ELR (cell line): Measurements from ENCODE around the gene PCDH8.
"Not testable (repeated sequence)": the region's sequence is repeated elsewhere in the genome, so short reads cannot be mapped to it uniquely, and the experiment has no call there.

ENCODE experiments used
- DNase-seq: peaks from one replicate; pipeline ENCODE4 v3.0.0-alpha.2; 2015; ENCODE audit warnings: low read depth

PCDH8 gene

GRCh38 chr13:52850072-52850395 lies 1.6 kb upstream of the PCDH8 start:
- DNase-seq, result no peak

DNA sequence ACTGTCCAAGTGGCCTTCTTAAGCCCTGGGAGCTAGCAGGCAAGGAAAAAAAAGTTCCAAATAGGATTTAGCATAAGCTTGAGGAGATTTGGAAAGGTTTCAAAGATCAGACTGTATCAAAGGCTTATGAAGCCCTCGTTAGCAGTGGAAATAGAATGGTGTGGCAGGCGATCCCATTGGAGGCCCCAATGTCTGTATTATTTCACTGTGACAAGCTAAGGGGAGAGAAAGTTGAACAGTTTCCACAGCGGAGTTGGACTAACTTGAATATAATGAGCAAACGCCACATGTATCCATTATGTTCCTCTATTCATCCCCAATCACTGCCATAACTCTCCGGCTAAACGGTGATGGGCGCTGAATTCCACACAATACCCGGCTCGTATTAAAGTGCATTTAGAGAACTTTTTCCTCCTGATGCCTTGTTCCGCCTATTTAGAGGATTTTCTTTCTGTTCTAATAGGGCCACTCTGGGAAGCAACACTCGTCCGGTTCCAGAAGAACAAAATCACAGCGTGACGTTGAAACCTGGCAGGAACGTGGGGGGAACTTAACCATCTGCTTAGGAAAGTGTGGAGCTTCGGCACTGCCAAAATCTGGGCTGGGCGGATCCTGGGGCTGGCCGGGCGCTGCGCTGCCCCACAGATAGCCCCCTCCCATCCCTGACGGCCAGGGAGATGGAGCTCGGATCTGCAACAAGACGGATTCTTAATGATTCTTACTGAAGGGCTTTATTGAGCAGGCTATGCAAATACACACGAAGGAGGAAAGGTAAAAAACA lies 1.0 kb upstream of the PCDH8 start:
- DNase-seq, result no peak

DNA sequence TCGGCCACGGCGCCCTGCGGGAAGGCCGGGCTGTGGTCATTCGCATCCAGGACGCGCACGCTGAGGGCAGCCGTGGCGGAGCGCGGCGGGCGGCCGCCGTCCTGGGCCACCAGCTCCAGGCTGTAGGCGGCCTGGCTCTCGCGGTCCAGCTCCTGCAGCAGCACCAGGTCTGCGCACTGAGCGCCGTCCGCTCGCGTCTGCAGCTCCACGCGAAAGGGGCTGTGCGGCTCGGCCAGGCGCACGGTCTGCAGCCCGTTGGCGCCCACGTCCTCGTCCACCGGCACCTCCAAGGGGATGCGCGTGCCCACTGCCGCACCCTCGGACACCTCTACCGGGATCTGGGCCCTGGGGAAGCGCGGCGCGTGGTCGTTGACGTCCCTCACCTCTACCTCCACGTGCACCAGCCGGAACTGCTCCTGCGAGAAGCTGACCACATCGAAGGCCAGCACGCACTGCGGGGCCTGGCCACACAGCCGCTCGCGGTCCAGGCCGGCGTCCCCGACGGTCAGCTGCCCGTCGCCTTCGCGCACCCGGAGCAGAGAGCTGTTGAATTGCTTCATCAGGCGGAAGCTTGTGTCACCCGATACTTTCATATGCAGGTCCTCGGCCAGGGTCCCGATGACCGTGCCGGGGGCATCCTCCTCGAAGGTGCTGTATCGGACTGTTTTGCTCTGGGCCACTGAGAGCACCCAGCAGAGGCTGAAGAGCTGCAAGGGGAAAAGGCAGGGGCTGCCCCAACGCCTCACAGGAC lies 583 bp downstream of the PCDH8 start:
- DNase-seq, result no peak

DNA sequence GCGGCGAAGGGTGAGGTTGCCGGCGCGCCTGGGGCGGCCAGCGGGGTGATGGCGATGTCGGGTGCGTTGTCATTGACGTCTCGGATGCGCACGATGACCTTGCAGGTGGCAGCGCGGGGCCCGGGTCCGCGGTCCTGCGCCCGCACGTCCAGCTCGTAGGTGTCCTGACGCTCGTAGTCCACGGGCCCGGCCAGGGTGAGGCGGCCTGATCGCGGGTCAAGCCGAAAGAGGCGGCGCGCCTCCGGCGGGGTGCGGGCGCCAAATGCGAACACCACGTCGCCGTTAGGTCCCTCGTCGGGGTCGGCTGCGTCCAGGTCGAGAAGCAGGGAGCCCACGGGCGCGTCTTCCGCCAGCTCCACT lies 1.1 kb downstream of the PCDH8 start:
- DNase-seq, result no peak

- no peak for DNase-seq
These were observed 1.7 kb downstream of the PCDH8 start for GRCh38 chr13:52846567-52847321.

DNA sequence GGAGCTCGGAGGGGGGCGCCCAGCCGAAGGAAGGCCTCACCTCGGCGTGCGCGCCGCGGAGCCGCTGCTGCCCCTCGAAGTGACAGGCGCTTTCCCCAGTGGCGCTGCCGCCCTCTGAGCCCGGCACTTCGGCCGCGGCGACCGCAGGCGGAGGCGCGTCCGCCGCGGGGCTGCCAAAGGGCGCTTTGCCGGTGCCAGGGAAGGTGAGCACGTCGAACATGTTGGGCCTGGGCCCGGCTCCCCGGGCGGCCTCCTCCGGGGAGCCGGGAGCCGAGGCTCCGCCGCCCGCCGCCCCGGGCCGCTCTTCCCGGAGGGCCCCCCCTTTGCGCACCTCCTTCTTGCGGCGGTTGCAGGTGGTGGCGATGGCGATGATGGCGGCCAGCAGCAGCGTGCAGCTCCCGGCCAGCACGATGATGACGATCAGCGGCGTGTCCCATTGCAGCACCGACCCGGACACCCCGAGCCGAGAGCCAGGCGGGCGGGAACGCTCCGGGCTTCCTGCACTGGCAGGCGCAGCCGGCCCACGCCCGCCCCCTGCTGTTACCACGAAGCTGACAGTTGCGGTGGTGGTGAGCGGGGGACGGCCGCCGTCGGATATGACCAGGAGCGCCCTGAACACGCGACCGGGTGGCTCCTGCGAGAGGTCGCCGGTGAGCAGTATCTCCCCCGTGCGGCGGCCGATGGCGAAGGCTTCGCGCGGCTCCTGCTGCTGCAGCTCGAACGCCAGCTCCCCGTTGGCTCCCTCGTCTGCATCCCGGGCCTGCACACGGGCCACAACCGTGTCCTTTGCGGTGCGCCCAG lies 2.5 kb downstream of the PCDH8 start:
- no peak for DNase-seq

DNA sequence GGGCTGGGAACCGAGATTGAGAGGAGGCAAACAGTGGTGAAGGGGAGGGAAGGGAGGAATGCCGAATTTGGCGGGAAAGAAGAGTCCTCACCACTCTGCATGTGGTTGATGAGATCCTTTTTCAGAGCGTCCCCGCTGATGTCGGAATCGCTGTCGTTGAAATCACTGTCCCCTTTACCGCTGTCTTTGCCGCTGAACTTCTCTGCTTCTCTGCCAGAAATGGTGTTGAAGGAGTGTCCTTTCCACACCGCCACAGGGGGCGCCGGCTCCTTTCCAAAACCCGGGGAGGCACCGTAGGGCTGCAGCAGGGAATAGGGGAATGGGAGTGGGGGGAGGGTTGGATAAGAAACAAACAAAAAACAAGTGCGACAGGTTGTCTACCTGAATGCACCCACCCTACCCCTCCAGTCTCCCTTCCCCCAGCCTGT lies 3.1 kb downstream of the PCDH8 start:
- DNase-seq, result no peak

DNA sequence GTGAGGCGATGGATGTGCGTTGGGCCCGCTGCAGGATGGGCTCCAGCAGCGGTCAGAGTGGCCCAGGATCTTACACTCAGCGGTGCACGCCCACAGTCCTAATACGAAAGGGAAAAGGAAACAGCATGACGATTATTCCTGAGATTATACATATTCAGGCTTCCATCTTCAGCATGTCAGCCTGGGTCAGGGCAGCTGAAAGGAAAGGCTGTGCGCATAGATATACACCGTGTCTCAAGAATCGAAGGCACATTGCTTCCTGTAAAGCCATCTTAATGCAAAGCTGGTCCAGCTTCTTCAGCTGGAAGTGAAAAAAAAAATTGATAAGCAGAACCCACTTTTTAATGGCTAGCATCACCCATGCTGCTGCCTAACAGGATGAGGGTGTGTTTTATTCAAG lies 3.6 kb downstream of the PCDH8 start:
- DNase-seq, result no peak

- no peak for DNase-seq
These were observed 6.0 kb downstream of the PCDH8 start for GRCh38 chr13:52842441-52842840.

DNA sequence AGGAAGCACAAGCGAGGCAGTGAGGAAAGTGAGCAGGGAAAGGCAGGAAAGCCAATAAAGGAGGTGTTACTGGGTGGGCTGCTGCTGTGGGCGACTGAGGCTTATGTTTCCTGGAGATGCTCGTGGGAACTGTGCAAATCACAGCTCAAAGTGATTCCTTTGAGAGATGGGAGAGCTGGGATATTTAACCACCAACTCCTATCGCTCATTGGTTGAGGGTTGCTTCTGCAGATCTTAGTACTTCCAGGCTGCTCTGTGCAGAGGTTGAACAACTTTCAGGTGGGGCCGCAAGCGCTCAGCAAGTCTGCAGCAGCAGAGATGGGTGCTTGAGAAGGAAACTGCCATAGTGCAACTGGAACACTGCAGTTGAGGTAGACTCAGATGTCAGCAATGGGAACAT lies 8.4 kb downstream of the PCDH8 start:
- no peak for DNase-seq

DNA sequence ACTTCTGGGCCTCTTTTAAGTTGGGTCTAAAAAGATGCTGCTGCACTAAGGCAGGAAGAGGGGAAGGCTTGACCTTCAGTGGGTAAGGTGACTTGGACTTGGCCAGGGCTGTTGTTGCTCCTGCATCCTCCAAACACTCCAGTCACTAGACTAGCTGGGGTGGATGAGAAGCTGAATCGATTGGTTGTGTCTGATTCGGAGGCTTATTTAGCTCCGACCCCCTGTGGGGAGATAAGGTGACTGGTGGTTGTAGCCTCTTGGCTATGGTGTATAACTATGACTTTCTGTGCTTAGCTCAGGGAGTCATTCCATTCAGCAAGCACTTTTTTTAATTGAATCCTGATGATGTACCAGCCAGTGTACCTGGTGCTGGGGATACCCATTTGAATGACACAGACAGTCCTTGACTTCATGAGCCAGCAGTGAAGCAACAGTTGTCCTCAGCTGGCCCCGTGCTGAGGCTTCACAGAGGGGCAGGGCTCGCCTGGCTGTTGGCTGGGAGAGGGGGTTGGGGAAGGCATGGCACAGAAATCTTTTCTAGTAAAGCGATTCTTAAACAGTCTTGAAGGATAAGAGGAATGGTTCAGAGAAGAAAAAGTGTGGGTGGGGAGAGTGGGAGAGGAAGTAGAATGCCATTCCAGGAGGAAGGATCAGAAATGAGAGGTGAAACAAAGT lies 9.9 kb downstream of the PCDH8 start:
- no peak for DNase-seq

DNA sequence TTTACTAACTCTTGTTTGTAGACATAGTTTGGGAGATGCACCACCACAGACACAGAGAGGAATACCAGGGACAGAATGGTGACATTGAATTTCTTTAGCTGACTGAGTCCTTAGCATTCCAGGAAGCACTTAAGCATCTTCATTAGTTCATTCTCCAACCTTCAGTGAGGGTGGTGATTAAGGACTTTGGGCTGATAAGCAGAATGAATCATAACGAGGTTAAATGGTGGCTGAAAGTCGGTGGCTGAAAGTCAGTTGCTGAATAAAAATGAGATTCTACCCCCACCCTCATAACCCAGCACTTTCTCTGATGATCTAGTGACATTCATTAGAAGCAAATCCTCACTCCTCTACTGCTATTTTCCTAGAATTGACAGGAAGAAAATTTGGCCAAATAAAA lies 10.6 kb downstream of the PCDH8 start:
- DNase-seq, result no peak

DNA sequence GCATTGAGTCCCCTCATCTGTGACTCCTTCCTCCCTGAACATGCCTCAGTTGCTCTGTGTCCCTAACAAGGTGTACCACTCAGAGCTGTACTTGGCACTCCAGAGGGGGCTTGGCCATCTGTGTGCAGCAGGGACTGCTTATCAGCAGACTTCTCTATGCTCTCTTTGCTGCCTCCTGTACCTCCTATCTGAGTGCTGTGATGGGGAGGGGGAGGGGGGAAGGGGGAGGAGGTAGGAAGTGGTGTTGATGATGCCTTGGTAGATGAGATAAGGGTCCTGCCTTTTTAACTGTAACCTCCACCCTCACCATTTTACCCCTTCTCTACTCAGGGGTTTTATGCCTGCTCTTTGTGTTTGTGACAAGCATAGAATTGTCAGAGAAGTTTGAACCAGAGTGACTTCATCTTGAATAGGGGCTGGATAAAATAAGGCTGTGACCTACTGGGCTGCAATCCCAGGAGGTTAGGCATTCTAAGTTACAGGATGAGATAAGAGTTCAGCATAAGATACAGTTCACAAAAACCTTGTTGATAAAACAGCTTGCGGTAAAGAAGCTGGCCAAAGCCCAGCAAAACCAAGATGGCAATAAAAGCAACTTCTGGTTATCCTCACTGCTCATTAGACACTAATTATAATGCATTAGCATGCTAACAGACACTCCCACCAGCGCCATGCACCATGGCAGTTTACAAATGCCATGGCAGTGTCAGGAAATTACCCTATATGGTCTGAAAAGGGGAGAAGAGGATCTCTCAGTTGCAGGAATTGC lies 13.2 kb downstream of the PCDH8 start:
- DNase-seq, result no peak

DNA sequence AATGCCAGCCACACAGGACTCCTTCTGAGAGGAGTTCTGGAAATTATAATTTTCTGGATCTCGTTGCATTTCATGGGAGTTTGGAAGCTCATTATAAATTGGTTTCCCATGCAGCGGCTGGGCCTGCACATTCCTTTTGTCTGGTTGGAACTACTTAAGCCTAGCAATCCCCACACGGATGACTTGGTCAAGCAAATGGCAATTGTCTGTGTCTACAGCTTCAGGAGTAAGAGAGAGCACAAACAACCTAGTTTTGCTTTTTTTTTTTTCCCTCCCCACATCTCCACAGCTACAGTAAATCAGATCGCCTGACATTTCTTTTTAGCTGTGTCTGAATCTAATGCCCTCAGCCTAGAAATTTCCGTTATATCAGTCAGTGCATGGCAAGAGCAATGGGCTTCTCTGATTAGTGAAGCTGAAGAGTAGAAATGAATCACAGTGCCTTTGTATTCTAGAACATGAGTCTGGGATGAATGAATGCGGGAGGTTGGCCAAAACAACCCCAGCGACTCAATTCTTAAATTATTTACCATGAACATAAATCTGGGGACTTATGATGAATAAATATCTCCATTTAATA lies 15.1 kb downstream of the PCDH8 start:
- no peak for DNase-seq

GRCh38 chr13:52832313-52832712 lies 16.1 kb downstream of the PCDH8 start:
- no peak for DNase-seq

DNA sequence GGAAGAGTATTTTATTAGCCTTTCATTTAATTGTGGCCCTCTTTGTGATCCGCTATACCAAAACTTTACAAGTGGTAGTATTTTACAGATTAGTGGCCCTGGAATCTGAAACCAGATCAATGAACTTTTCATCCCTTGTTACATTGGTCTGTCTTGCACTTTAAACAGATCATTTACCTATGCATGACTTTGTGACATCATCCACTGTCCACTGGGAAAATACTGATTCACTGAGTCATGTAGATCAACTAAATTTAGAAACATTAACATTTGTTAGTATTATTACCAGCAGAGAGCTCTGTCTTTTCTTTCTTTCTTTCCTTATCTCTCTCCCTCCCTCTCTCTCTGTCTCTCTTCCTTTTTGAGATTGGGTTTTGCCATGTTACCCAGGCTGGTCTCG lies 17.5 kb downstream of the PCDH8 start:
- peak; percentile 10 for DNase-seq

- DNase-seq, result no peak
These were observed 20.6 kb downstream of the PCDH8 start for GRCh38 chr13:52827839-52828238.

- not testable (repeated sequence) for DNase-seq
These were observed 30.6 kb downstream of the PCDH8 start for GRCh38 chr13:52817886-52818285.

GRCh38 chr13:52815330-52815729 lies 33.1 kb downstream of the PCDH8 start:
- no peak for DNase-seq

DNA sequence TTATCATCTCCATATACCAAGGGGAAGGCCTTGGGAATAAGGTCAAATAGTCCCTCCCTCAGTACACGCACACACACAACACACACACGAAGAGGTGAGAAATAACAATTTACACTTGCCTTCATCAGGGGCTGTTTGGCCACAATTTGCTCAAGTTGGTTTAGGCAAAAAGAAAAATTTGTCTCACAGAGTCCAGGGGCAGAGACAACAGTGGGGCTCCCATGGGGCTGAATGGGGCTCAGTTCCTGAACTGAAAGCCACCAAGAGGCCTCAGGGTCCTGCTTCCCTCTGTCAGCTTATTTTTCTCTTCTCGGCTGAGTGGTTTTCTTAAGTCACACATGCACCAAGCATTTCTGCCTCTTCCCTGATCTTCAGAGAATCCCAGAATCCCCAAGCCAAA lies 35.5 kb downstream of the PCDH8 start:
- no peak for DNase-seq

GRCh38 chr13:52811841-52812240 lies 36.6 kb downstream of the PCDH8 start:
- DNase-seq, result no peak
